Lower leg skin (tissue), 4 donors: ENCODE measurements around the gene RIPOR2. TPM values are rescaled to one million over a fixed set of nuclear protein-coding genes. Genes with fewer than 3 reads are reported as not detected.

Experiments used
- DNase-seq, 2 donors: peaks; one replicate each; pipeline ENCODE4 v3.0.0-alpha.2; 2019; ENCODE audit warnings: low spot score in 2 of 2
- H3K4me3 ChIP-seq: fragments of 200-600 bp; sonication (generic); 2 replicates; pipeline ENCODE4 v1.5.1; 2017; ENCODE audit warnings: mild to moderate bottlenecking, low read depth; ENCODE audit not compliant: poor library complexity, severe bottlenecking
- CTCF ChIP-seq, 3 donors: fragments of 450-650 bp; IDR thresholded peaks; one replicate each; pipeline ENCODE4 v1.5.1; 2016; ENCODE audit warnings: antibody characterized with exemption in 3 of 3, mild to moderate bottlenecking in 3 of 3, moderate library complexity in 2 of 3
- POLR2A ChIP-seq, 2 donors: fragments of 450-650 bp; IDR thresholded peaks; one replicate each; pipeline ENCODE4 v1.6.1; 2016 to 2017; ENCODE audit warnings: antibody characterized with exemption in 2 of 2, mild to moderate bottlenecking in 1 of 2, moderate library complexity in 1 of 2
- WGBS, 2 donors: methylation state at CpG; one replicate each; pipeline ENCODE4 v1.1.5; 2018; 5-methylcytosine and 5-hydroxymethylcytosine counted together
- intact Hi-C: fragments of 100-400 bp; cut with DNase I; formaldehyde crosslinking; loops from one replicate; pipeline ENCODE4 v1.15.0; 2023; ENCODE audit warnings: low total_unique reads
- total RNA-seq, 4 donors: library from RNA; depleted of rRNA; stranded (reverse); fragments of >200 nt; gene quantifications; one replicate each; pipeline ENCODE4 v1.1.0, GENCODE V29; 2016

The RIPOR2 gene
- total RNA-seq, 4 donors from 2014 or later = 5.2 to 21.3 (median 8.6) TPM

- 0 to 95% methylated on average over 1 of the region's 1 CpG for WGBS, 2 donors
- TF ChIP-seq CTCF (IDR thresholded peaks at IDR 0.05) (no peak), POLR2A (IDR thresholded peaks at IDR 0.05) (no peak)
- no peak overlapping the region for H3K4me3 ChIP-seq
- intact Hi-C loops = no loop called here
- DNase-seq = no peak
These were observed 45.3 kb downstream of the RIPOR2 start for GRCh38 chr6:24890471-24890870.

GRCh38 chr6:24888715-24889370 is 46.9 kb downstream of the RIPOR2 start:
- DNase-seq = no peak
- no peak overlapping the region for H3K4me3 ChIP-seq
- intact Hi-C loops = no loop called here
- TF ChIP-seq CTCF (IDR thresholded peaks at IDR 0.05) (no peak), POLR2A (IDR thresholded peaks at IDR 0.05) (no peak)
- 77 to 79% methylated on average over 5 of the region's 5 CpGs for WGBS, 2 donors

- TF ChIP-seq CTCF (IDR thresholded peaks at IDR 0.05) (no peak), POLR2A (IDR thresholded peaks at IDR 0.05) (no peak)
- DNase-seq = no peak
- WGBS, 2 donors = 62 to 65% methylated on average over 3 of the region's 3 CpGs
- intact Hi-C loops = no loop called here
- H3K4me3 ChIP-seq = no peak overlapping the region
These were observed 48.1 kb downstream of the RIPOR2 start for GRCh38 chr6:24887545-24888140.

GRCh38 chr6:24883618-24884017 is 52.1 kb downstream of the RIPOR2 start:
- DNase-seq = no peak

GRCh38 chr6:24882835-24883555 is 52.8 kb downstream of the RIPOR2 start:
- TF ChIP-seq POLR2A (IDR thresholded peaks at IDR 0.05) = no peak
- TF ChIP-seq CTCF (IDR thresholded peaks at IDR 0.05) = no peak
- H3K4me3 ChIP-seq = no peak overlapping the region
- intact Hi-C loops = no loop called here
- DNase-seq = no peak
- WGBS, 2 donors = 68 to 76% methylated on average over 7 of the region's 7 CpGs

More at GRCh38 chr6:24883618-24884017, 52.1 kb downstream of the RIPOR2 start:
- 54 to 56% methylated on average over 5 of the region's 5 CpGs for WGBS, 2 donors
- no peak overlapping the region for H3K4me3 ChIP-seq
- intact Hi-C loops = no loop called here
- TF ChIP-seq CTCF (IDR thresholded peaks at IDR 0.05) (no peak), POLR2A (IDR thresholded peaks at IDR 0.05) (no peak)
